ENCODE data around the gene CDKN3.
A peak's percentile ranks its signal among the peaks of the same experiment; 100 is the strongest.
"Not testable (repeated sequence)": the region's sequence is repeated elsewhere in the genome, so short reads cannot be mapped to it uniquely, and the experiment has no call there.

Gene CDKN3

GRCh38 chr14:54425068-54425467, 28.3 kb downstream of the CDKN3 start:
- DNase-seq: no peak

- DNase-seq: no peak
Measured at GRCh38 chr14:54425537-54426274, 28.9 kb downstream of the CDKN3 start.

DNA sequence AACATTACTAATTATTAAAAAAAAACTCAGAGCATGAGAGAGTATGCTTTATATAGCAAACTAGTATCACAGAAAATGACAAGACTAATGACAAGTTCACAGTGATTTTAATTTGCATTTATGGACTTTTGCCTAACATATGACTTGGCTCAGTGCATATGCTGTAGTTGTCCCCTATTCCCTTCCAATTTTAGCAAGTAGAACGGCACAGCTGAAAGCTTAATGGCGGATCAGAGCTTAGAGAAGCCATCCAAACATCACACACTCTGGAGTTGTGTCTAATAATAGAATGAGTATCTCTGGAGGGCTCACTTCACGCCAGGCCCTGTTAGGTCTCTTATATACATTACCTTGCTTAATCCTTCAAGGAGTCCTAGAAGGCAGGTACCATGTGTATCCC, 31.1 kb downstream of the CDKN3 start:
- no peak for DNase-seq

DNA sequence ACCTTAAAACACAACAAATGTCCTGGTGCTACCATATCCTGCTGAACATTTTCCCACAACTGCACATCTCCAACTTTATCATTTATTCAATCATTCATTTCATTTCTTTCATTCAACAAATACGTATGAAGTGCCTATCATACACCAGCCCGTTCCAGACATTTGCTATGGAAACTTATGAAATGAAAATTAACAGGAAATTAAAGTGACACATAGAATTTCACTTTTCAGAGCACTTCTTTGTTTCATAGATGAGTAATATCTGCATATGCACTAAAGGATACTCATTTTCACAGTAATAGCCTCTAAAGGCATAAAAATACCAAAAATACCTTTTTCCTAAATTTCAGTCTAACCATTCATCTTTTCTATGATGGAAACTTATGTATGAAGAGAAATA, 31.7 kb downstream of the CDKN3 start:
- no peak for DNase-seq

GRCh38 chr14:54435500-54435981, 38.7 kb downstream of the CDKN3 start:
- DNase-seq: no peak

- not testable (repeated sequence) for DNase-seq
Measured at GRCh38 chr14:54437954-54438353, 41.1 kb downstream of the CDKN3 start.

DNA sequence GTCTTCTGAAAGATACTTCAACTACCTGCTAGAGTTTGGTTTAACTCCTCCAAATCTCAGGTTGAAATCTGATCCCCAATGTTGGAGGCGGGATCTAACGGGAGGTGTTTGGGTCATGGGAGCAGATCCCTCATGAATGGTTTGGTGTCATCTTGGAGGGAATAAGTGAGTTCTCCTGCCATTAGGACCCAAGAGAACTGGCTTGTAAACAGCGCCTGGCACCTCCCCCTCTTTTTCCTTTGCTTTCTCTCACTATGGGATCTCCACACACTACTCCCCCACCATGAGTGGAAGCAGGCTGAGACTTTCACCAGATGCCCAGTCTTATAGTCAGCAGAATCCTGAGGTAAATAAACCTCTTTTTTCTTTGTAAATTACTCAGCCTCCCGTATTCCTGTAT, 41.9 kb downstream of the CDKN3 start:
- DNase-seq: no peak

DNA sequence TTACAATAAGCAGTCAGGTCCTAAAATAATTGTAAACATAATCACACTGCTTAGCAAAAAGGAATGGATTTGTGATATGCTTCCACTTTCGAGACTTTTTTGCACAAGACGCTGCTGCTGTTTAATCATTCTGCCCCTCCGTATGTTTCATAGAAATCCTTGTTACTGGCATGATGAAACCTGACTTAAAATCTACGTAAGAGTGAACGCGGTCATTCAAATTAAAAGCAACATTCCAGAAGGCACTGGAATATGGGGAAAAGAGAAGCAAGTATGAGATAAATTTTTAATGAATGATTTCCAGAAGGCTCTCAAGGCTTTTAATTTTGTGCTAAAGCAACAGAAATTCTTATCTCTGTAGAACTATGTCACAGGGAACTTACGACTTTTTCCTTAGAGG, 43.2 kb downstream of the CDKN3 start:
- no peak for DNase-seq

- DNase-seq: no peak
Measured at GRCh38 chr14:54440476-54440872, 43.7 kb downstream of the CDKN3 start.

DNA sequence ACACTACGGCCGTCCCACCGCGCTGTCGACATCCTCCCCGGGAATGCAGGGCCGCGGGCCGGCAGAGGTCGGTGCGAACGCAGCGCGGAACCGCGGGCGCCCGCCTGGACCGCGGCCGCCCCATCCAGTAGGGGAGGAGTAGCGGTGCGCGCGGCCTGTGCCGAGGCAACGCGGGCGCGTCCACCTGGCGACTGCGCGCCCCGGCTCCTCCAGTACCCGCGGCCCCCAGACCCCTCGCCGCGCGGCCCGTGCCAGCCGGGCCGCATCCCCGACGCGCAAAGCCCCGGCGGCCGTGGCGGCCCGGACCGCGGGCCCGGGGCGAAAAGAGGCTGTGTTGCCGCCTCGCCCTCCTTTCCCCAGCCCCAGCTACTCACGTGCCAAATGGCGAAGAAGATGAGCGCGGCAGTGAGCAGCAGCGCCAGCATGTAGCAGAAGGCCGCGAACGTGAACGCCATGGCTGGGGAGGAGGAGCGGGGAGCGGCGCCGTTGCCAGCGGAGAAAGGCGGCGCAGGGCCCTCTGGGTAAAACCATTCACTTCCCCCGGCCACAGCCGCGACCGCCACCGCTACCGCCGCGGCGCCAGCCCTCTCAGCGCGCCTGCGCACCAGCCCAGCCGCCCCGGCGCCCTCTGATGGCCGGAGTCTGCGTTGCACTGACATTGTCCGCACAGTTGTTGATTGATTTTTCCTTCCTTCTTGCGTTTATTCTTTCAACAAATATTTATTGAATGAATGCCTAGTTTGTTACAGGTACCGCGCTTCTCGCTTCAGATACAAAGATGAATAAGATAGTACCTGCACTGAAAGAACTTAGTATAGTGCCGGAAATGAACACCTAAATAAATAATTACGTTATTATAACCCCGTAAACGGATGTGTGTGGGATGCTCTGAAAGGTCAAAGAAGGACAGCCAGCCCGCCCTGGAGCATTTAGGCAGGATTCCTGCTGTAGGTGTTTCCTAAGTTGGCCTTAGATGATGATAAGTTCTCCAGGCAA, 44.4 kb downstream of the CDKN3 start, which contains the start of gene CNIH1:
CNIH1 (minus strand) TSS at position 502 of the 996 bp plus-strand sequence; CDS start at position 455, 47 bp downstream.
- peak; percentile 90 for DNase-seq

DNA sequence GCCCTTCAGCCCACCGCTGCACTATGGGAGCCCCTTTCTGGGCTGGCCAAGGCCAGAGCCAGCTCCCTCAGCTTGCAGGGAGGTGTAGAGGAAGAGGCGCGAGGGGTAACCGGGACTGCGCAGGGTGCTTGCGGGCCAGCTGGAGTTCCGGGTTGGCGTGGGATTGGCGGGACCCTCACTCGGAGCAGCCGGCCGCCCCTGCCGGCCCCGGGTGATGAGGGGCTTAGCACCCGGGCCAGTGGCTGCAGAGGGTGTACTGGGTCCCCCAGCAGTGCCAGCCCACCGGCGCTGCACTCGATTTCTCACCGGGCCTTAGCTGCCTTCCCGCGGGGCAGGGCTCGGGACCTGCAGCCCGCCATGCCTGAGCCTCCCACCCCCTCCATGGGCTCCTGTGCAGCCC, 46.2 kb downstream of the CDKN3 start:
- DNase-seq: not testable (repeated sequence)

DNA sequence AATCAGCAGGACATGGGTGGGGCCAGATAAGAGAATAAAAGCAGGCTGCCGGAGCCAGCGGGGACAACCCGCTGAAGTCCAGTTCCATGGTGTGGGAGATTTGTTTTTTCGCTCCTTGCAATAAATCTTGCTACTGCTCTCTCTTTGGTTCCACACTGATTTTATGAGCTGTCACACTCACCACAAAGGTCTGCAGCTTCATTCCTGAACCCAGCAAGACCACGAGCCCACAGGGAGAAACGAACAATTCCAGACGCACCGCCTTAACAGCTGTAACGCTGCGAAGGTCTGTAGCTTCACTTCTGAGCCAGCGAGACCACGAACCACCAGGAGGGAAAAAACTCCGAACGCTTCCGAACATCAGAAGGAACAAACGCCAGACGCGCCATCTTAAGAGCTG, 47.2 kb downstream of the CDKN3 start:
- DNase-seq: no peak

- no peak for DNase-seq
Measured at GRCh38 chr14:54444681-54445080, 47.9 kb downstream of the CDKN3 start.

DNA sequence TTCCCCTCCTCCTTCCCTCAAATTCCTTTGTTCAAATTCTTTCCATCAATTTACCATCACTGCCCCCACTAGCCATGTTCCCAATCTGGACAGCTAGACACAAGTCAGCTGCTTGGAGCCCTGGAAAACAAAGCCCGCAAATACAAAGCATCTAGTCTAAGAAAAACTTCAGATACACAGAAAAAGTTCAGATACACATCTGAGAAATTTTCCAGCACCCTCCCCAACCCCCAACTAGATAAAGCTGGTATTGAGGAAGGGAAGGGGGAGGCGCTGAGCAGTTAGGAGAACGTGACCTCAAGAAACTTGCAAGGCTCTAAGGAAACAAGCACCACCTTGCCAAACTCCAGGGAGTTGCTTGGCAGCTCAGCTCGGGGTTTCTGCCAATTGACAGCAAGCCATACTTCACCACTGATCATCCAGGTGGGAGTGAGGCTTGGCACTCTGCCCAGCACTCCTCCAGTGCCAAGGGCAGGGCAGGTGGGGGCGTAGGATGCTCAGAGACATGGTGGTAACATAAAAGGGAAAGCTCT, 49.4 kb downstream of the CDKN3 start:
- DNase-seq: peak; percentile 91

DNA sequence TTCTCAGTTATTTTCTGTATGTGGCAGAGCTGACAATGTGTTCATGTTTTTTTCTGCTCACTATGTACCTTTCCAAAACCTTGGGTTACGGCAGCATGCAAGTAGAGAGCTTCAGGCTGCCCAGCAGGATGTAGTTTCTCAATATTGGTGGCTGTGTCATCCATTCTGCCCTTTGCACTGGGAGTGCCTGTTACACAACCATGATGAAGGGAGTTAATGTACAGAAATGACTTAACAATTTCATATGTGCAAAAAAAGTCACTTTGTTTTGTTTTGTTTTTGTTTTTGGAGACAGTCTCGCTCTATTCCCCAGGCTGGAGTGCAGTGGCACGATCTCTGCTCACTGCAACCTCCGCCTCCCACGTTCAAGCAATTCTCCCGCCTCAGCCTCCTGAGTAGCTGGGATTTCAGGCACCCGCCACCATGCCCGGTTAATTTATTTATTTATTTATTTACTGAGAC, 50.5 kb downstream of the CDKN3 start:
- DNase-seq: no peak

DNA sequence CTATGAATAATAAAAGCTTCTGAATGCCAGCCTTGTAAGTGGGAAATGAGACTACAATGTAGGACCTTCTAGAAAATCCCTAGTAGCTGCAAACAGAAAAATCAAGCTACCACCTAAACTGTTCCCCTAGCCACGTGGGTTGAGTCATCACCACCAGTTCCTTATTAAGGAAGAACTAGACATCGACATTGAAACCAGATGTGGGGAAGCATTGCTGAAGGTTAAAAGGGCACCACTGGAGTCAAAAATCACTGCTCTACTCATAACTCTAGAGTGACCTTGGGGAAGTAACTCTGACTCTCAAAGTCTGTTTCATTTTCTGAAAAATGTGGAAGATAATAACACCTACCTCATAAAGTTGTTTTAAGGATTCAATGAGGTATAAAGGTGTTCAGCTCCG, 53.7 kb downstream of the CDKN3 start:
- DNase-seq: no peak

DNA sequence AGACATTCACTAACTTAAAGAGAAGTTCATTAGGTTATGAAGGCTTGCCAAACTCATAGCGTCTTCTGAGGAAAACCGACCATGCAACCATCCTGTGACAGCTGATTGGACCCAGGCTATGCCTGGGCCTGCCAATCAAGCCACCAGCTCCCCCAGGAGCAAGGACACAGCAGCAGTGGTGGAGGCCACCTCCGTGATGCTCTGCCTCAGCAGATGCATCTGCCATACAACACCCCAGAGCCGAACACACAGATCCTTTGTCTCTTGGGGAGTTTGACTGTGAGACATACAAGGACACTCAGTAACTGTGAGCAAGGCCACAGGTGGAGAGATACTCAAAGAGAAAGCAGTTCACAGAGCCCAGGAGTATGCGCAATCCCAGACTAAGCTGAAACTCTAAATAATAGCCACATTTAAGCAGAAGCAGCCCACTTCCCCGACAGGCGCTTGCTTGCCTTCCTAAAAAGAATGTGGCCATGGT, 54.4 kb downstream of the CDKN3 start:
- no peak for DNase-seq

- DNase-seq: no peak
Measured at GRCh38 chr14:54451961-54452360, 55.2 kb downstream of the CDKN3 start.

GRCh38 chr14:54453252-54453651, 56.4 kb downstream of the CDKN3 start:
- DNase-seq: no peak

GRCh38 chr14:54453990-54454389, 57.2 kb downstream of the CDKN3 start:
- not testable (repeated sequence) for DNase-seq

GRCh38 chr14:54455363-54455762, 58.6 kb downstream of the CDKN3 start:
- DNase-seq: no peak

GRCh38 chr14:54456820-54457608, 60.2 kb downstream of the CDKN3 start:
- not testable (repeated sequence) for DNase-seq

Measured in COR-L47 (cell line).